GM19372 (cell line): Measurements from ENCODE around the gene MRPL28.
"Not testable (repeated sequence)": the region's sequence is repeated elsewhere in the genome, so short reads cannot be mapped to it uniquely, and the experiment has no call there.

Experiments
- ATAC-seq: cut with Tn5 transposase; IDR thresholded peaks from one replicate; pipeline ENCODE4 v1.9.1; 2021; ENCODE audit warnings: mild to moderate bottlenecking, low read depth, moderate library complexity; ENCODE audit not compliant: unreplicated experiment

MRPL28 gene

DNA sequence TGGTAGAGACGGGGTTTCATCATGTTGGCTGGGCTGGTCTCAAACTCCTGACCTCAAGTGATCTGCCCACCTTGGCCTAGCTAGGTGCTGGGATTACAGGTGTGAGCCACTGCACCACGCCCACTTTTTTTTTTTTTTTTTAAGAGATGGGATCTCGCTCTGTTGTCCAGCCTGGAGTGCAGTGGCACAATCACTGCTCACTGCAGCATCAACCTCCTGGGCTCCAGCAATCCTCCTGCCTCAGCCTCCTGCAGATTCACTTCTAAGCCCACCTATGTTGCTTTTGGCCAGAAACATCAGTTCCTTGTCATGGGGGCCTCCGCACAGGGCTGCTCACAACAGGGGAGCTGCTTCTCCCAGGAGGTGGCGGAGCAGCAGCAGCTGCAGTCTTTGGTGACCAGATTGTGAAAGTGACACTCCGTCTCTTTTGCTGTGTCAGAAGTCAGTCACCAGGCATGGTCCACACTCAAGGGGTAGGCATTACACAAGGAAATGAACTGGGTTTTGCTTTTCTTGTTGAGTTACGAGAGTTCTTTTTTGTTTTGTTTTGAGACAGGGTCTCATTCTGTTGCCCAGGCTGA is 22.2 kb upstream of the MRPL28 start:
- no peak for ATAC-seq

DNA sequence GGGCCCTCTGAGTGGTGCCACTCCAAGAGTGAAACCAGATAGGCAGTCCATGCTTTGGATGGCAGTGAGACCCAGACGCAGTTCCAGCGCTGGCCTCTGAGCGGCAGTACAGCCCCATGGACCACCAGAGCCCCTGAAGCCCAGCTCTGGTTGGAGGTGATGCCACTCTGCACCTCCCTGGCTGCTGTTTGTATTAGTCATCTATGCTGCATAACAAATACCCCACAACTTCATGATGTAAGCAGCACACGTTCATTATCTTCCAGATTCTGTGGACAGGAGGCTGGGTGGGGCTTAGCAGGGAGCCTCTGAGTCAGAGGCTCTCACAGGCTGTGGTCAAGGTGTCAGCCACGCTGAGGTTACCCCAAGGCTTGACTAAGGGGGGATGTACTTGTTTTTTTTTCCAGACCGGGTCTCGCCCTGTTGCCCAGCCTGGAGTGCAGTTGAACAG is 21.6 kb upstream of the MRPL28 start:
- no peak for ATAC-seq

GRCh38 chr16:389352-389751 is 19.0 kb upstream of the MRPL28 start:
- no peak for ATAC-seq

GRCh38 chr16:387761-388666 is 17.7 kb upstream of the MRPL28 start:
- ATAC-seq = not testable (repeated sequence)

- no peak for ATAC-seq
Measured at GRCh38 chr16:386641-387156, 16.4 kb upstream of the MRPL28 start.

- ATAC-seq = no peak
Measured at GRCh38 chr16:383326-384051, 13.2 kb upstream of the MRPL28 start.

GRCh38 chr16:381789-382717 is 11.7 kb upstream of the MRPL28 start, which contains the start of gene PGAP6:
TSS of gene PGAP6 (minus strand) at chr16:381978. CDS start at chr16:381821, 157 bp downstream.
- peak; percentile 60 for ATAC-seq

DNA sequence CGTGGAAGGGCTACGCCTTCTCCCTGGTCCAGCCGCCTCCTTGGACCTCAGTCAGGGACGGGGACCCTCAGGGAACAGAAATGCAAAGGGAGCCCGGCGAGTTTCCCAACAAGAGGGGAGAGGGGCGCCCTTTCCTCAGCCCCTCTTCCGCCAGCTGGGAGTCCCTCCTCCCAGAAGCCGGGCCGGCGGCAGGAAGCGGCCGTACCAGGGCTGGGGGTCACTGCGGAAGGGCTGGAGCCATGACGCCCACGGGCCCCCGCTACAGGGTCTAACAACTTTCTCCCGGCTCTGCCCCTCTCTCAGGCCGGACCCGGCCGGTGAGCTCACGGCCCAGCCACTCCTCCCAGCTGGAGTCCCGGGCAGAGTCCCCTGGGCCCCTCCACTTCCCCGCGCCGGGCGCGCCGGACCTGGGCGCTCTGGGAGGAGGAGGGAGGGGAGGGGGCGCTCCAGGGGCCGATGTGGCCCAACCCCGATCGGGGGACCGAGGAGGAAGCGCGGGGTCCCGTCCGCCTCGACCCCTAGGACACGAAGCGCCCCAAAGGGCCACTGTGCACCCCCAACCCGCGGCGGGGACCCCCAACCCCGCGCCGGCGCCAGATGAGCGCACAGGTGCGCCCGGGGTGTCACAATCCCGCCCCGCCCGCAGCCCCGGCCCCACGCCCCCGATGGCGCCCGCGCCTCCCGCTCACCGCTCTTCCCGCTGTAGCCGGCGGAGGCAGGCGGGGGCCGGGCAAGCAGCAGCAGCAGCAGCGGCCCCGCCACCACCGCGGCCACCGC is 10.9 kb upstream of the MRPL28 start:
- peak; percentile 23 for ATAC-seq

- ATAC-seq = no peak
Measured at GRCh38 chr16:380762-381011, 10.3 kb upstream of the MRPL28 start.

DNA sequence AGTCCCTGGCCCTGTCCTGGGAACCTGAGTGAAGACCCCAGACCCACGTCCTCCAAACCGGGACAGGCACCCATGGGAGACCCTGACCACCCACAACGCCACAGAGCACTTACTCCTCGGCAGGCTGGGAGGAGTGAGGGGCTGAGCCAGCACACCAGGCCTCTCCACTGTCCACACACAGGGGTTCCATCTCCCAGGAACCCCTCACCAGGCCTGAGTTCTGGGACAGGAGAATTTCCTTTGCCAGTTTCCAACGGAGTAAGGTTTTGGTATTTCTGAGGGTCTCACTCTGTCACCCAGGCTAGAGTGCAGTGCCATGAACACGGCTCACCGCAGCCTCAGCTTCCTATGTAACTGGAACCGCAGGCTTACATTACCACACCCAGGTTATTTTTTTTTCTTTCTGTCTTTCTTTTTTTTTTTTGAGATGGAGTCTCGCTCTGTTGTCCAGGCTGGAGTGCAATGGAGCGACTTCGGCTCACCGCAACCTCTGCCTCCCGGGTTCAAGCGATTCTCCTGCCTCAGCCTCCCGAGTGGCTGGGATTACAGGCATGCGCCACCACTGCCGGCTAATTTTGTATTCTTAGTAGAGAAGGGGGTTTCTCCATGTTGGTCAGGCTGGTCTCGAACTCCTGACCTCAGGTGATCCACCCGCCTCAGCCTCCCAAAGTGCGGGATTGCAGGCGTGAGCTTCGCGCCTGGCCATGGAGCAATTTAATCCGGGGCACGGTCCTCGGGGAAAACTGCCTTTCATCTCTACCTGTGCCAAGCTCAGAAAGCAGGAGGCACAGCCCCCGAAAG is 9.8 kb upstream of the MRPL28 start:
- no peak for ATAC-seq

GRCh38 chr16:379183-379960 is 9.0 kb upstream of the MRPL28 start:
- no peak for ATAC-seq

DNA sequence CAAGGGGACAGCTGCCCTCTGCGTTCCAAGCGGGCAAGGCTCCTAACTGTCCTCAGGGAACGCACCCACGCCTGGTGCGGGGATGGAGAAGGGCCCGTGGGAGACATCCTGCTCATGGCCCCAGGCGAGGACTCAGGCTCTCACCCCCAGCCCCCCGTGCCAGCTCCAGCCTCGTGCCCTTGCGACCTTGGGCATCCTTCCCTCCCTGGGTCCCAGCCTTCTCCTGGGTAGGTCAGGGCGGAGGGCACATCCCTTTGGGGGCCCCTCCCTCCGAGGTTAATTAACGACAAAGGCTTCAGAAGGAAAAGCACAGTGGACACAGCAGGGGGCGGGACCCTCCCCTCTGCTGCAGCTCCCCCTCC is 8.5 kb upstream of the MRPL28 start:
- ATAC-seq = no peak

DNA sequence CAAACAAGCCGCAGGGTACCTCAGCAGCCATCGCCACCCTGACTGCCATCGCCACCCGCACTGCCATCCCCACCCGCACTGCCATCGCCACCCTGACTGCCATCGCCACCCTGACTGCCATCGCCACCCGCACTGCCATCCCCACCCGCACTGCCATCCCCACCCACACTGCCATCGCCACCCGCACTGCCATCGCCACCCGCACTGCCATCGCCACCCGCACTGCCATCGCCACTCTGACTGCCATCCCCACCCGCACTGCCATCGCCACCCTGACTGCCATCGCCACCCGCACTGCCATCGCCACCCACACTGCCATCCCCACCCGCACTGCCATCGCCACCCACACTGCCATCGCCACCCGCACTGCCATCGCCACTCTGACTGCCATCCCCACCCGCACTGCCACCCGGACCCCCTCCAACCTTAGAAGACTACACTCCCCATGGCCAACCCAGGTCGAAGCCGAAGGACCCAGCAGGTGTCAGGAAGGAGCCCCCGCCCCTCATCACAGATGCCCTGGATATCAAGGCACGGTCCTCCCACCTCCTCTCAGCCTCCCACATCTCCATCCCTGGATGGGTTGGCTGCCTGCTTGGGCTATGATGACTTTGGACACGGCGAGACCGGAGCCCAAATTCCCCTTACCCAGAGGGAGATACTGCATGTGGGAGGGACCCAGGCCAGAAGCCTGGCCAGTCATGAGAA is 7.9 kb upstream of the MRPL28 start:
- ATAC-seq = not testable (repeated sequence)

DNA sequence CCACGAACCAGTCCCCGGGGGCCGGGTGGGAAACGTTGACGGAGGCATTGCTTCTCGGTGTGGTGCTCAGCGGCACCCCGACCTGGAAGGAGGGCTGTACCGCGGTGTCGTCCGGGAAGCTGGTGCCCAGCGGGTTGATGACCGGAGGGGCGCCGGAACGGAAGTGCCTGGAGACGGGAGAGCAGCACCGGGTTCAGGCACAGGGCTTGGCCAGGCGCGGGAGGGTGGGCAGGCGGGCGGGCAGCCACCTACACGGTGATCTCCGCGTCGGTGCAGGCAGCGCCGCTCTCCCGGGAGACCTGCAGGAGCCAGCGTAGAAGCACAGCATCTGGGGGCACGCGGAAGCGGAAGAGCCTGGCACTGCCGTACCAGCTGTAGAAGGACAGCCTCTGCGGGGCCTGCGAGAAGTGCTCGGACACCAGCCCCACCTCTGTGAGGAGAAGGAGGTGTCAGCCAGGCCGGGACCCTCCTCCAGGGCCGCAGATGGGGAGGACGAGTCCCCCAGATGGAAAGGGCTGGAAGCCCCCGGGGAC is 7.1 kb upstream of the MRPL28 start:
- ATAC-seq = no peak

- ATAC-seq = no peak
Measured at GRCh38 chr16:376817-377418, 6.6 kb upstream of the MRPL28 start.

- no peak for ATAC-seq
Measured at GRCh38 chr16:375927-376816, 5.8 kb upstream of the MRPL28 start.
